ENCODE data around the gene CNOT11. TPM values are rescaled to one million over a fixed set of nuclear protein-coding genes. Genes with fewer than 3 reads are reported as not detected.

The CNOT11 gene
- total and polyA plus RNA-seq, 2 of the 13 experiments (the other 11 are each of a cell fraction or from before 2014, with no cell fraction given), result 114 to 209 TPM

DNA sequence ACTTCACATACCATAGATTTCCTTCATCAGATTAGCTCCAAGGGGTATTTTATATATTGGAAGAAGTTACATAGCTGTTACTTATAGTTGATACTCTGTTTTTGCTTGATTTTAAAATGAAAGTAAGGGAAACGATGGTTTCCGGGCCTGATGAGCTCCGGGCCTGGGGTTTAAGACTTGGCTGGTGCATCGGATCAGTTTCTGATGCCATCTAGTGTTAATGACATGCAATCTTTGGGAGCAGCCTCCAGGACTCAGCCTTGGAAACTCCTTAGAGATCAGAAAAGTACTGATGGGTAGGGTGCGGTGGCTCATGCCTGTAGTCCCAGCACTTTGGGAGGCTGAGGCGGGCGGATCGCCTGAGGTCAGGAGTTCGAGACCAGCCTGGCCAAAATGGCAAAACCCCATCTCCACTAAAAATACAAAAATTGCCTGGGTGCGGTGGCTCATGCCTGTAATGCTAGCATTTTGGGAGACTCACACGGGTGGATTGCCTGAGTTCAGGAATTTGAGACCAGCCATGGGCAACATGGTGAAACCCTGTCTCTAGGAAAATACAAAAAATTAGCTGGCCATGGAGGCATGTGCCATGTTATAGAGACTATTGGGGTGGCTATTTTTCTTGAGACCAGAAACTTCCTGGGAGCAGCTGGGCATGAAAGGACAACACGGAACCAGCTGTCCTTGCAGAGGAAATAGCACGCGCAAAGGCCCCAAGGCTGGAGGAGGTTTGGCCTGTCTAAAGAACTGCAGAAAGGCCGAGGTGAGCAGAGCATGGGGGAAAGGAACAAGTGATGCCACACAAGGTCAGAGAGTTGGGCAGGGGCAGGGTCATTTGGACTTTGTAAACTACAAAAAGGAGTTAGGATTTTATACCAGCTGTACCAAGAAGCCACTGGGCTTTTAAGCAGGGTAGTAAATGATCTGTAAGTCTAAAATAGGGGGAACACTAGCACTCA is 46.9 kb upstream of the CNOT11 start (continued):
- TF ChIP-seq, protein P1, sequence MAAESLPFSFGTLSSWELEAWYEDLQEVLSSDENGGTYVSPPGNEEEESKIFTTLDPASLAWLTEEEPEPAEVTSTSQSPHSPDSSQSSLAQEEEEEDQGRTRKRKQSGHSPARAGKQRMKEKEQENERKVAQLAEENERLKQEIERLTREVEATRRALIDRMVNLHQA (CRISPR knock-in tag; IDR thresholded peaks at IDR 0.05), result no peak
- TF ChIP-seq FOXA1 (IDR thresholded peaks at IDR 0.05) (no peak), FOXA1 (CRISPR knock-in tag; IDR thresholded peaks at IDR 0.05) (no peak), KLF16 (CRISPR knock-in tag; IDR thresholded peaks at IDR 0.05) (0 out of 4 replicates have a peak, but pooled peaks of 1 of the 2 experiments have one; percentile 23), ZNF720 (CRISPR knock-in tag; IDR thresholded peaks at IDR 0.05) (no peak), ZNF766 (CRISPR knock-in tag; IDR thresholded peaks at IDR 0.05; ENCODE audit: borderline replicate concordance) (no peak), HNRNPLL (IDR thresholded peaks at IDR 0.05; ENCODE audit: low read depth, low read length, poor library complexity, severe bottlenecking) (no peak), JARID2 (CRISPR knock-in tag; IDR thresholded peaks at IDR 0.05; ENCODE audit: insufficient replicate concordance) (no peak), SMC3 (IDR thresholded peaks at IDR 0.05; ENCODE audit: low read length) (peak; percentile 88), ZMYM2 (CRISPR knock-in tag; IDR thresholded peaks at IDR 0.05) (peak; percentile 81), ZNF331 (CRISPR knock-in tag; IDR thresholded peaks at IDR 0.05) (no peak; the same call in 1 of the 2 replicates), ZBTB3 (CRISPR knock-in tag; IDR thresholded peaks at IDR 0.05; ENCODE audit: borderline replicate concordance, low read depth) (no peak), ZNF572 (CRISPR knock-in tag; IDR thresholded peaks at IDR 0.05) (no peak; the same call in 1 of the 2 replicates), ZNF788 (CRISPR knock-in tag; IDR thresholded peaks at IDR 0.05; ENCODE audit: borderline replicate concordance) (peak; percentile 59; the same call in 1 of the 2 replicates), ZFP82 (CRISPR knock-in tag; IDR thresholded peaks at IDR 0.05; ENCODE audit: borderline replicate concordance) (no peak), ZFP36L1 (CRISPR knock-in tag; IDR thresholded peaks at IDR 0.05) (no peak), ZNF883 (CRISPR knock-in tag; IDR thresholded peaks at IDR 0.05; ENCODE audit: not compliant biosample characterization) (no peak), RBM39 (IDR thresholded peaks at IDR 0.05; ENCODE audit: low read depth, low read length, poor library complexity, severe bottlenecking) (no peak)
- TF ChIP-seq, protein P2, sequence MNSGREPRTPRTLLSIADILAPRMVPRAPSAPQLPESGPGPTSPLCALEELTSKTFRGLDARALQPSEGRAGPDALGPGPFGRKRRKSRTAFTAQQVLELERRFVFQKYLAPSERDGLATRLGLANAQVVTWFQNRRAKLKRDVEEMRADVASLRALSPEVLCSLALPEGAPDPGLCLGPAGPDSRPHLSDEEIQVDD (CRISPR knock-in tag; IDR thresholded peaks at IDR 0.05; ENCODE audit: borderline replicate concordance), result no peak
- TF ChIP-seq, protein P3, sequence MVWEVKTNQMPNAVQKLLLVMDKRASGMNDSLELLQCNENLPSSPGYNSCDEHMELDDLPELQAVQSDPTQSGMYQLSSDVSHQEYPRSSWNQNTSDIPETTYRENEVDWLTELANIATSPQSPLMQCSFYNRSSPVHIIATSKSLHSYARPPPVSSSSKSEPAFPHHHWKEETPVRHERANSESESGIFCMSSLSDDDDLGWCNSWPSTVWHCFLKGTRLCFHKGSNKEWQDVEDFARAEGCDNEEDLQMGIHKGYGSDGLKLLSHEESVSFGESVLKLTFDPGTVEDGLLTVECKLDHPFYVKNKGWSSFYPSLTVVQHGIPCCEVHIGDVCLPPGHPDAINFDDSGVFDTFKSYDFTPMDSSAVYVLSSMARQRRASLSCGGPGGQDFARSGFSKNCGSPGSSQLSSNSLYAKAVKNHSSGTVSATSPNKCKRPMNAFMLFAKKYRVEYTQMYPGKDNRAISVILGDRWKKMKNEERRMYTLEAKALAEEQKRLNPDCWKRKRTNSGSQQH (CRISPR knock-in tag; IDR thresholded peaks at IDR 0.05; ENCODE audit: low read depth), result no peak
- TF ChIP-seq, protein P4, sequence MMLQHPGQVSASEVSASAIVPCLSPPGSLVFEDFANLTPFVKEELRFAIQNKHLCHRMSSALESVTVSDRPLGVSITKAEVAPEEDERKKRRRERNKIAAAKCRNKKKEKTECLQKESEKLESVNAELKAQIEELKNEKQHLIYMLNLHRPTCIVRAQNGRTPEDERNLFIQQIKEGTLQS (CRISPR knock-in tag; IDR thresholded peaks at IDR 0.05), result no peak
- TF ChIP-seq, protein P5, sequence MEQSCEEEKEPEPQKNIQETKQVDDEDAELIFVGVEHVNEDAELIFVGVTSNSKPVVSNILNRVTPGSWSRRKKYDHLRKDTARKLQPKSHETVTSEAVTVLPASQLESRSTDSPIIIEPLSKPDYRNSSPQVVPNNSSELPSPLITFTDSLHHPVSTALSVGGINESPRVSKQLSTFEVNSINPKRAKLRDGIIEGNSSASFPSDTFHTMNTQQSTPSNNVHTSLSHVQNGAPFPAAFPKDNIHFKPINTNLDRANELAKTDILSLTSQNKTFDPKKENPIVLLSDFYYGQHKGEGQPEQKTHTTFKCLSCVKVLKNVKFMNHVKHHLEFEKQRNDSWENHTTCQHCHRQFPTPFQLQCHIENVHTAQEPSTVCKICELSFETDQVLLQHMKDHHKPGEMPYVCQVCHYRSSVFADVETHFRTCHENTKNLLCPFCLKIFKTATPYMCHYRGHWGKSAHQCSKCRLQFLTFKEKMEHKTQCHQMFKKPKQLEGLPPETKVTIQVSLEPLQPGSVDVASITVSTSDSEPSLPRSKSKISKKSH (CRISPR knock-in tag; IDR thresholded peaks at IDR 0.05; ENCODE audit: borderline replicate concordance), result no peak
- TF ChIP-seq, protein P6, sequence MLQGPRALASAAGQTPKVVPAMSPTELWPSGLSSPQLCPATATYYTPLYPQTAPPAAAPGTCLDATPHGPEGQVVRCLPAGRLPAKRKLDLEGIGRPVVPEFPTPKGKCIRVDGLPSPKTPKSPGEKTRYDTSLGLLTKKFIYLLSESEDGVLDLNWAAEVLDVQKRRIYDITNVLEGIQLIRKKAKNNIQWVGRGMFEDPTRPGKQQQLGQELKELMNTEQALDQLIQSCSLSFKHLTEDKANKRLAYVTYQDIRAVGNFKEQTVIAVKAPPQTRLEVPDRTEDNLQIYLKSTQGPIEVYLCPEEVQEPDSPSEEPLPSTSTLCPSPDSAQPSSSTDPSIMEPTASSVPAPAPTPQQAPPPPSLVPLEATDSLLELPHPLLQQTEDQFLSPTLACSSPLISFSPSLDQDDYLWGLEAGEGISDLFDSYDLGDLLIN (CRISPR knock-in tag; IDR thresholded peaks at IDR 0.05; ENCODE audit: borderline replicate concordance), result no peak

Data from HepG2 (cell line).